HCT116 (cell line): ENCODE data around the gene BST1. TPM values are rescaled to one million over a fixed set of nuclear protein-coding genes. Genes with fewer than 3 reads are reported as not detected.

ENCODE experiments used
- ATAC-seq: fragments of 200-7000 bp; cut with Tn5 transposase; 2 replicates; pipeline ENCODE4 v1.9.1; 2020; ENCODE audit warnings: mild to moderate bottlenecking, moderate library complexity
- BruUV-seq: library from RNA; stranded (reverse); fragments of 400-500 nt; replicated peaks from 2 replicates; lab custom pipeline; 2021; lab: Mats Ljungman, UMichigan
- CTCF ChIA-PET: fragments of 300-600 bp; sonication (Branson Sonifier 250); formaldehyde crosslinking; loops from one replicate; lab custom pipeline; 2021; ENCODE audit warnings: antibody characterized with exemption; lab: Charles Lee
- POLR2A ChIA-PET: fragments of 300-600, 350-600 bp; sonication (Branson Sonifier 250); formaldehyde crosslinking; loops from one replicate; lab custom pipeline; 2021; ENCODE audit warnings: antibody characterized with exemption; lab: Charles Lee
- RAD21 ChIA-PET, 2 experiments: fragments of 300-600 bp; sonication (Branson Sonifier 250); formaldehyde crosslinking; loops; one replicate each; lab custom pipeline; 2023; ENCODE audit warnings: low total read pairs in 2 of 2; ENCODE audit not compliant: uncharacterized antibody in 2 of 2, unreplicated experiment in 2 of 2, low non-redundant PET in 1 of 2; lab: Charles Lee
- DNase-seq: peaks from one replicate; pipeline ENCODE4 v3.0.0-alpha.2; 2010; ENCODE audit warnings: low read depth, low spot score
- H2AFZ ChIP-seq: fragments of 200-600 bp; shearing (Covaris generic), sonication (generic); 2 replicates; pipeline ENCODE4 v1.6.1; 2017; ENCODE audit warnings: low read depth, mixed run types, mixed read lengths, antibody characterized with exemption, low read length; ENCODE audit not compliant: poor library complexity, severe bottlenecking
- H3K27ac ChIP-seq: 2 replicates; pipeline ENCODE4 v1.5.1; 2012; ENCODE audit warnings: low read depth, low read length
- H3K27me3 ChIP-seq: fragments of 200-600 bp; sonication (generic); 2 replicates; pipeline ENCODE4 v1.6.1; 2016; ENCODE audit warnings: mixed run types, low read length, mixed read lengths; ENCODE audit not compliant: insufficient read depth
- H3K36me3 ChIP-seq, 2 experiments: fragments of 200-500 bp in 1 of 2; fragments of 200-600 bp in 1 of 2; sonication (Bioruptor generic) in 1 of 2; sonication (generic) in 1 of 2; 2 replicates each; pipeline versions ENCODE4 v1.5.1 to v1.6.1; 2014 to 2016; ENCODE audit warnings: low read length in 2 of 2, inconsistent platforms in 1 of 2, mixed read lengths in 1 of 2, mixed run types in 1 of 2; ENCODE audit not compliant: insufficient read depth in 2 of 2, control insufficient read depth in 1 of 2
- H3K4me1 ChIP-seq, 2 experiments: fragments of 200-600 bp in 1 of 2; sonication (generic) in 1 of 2; 2 replicates each; pipeline versions ENCODE4 v1.5.1 to v1.6.1; 2012 to 2017; ENCODE audit warnings: low read length in 2 of 2, inconsistent platforms in 1 of 2, mild to moderate bottlenecking in 1 of 2, mixed read lengths in 1 of 2, mixed run types in 1 of 2, moderate library complexity in 1 of 2; ENCODE audit not compliant: insufficient read depth in 2 of 2, control insufficient read depth in 1 of 2
- H3K4me2 ChIP-seq: fragments of 200-600 bp; sonication (generic); 2 replicates; pipeline ENCODE4 v1.6.1; 2017; ENCODE audit warnings: mixed run types, low read length, mixed read lengths
- H3K4me3 ChIP-seq, 2 experiments: fragments of 200-600 bp in 1 of 2; sonication (generic) in 1 of 2; replicated peaks in 1 of 2; 2 replicates each; pipeline ENCODE4 v1.5.1; 2011 to 2016; ENCODE audit warnings: low read length in 2 of 2, control low read depth in 1 of 2, low read depth in 1 of 2, mild to moderate bottlenecking in 1 of 2, mixed read lengths in 1 of 2, mixed run types in 1 of 2
- H3K79me2 ChIP-seq: fragments of 200-600 bp; sonication (generic); 2 replicates; pipeline ENCODE4 v1.6.1; 2017; ENCODE audit warnings: mild to moderate bottlenecking, mixed run types, low read length, moderate library complexity, mixed read lengths; ENCODE audit not compliant: insufficient read depth
- H3K9ac ChIP-seq: fragments of 200-600 bp; sonication (generic); 2 replicates; pipeline ENCODE4 v1.6.1; 2016; ENCODE audit warnings: low read length, mixed read lengths
- H3K9me2 ChIP-seq: fragments of 200-600 bp; sonication (generic), shearing (Covaris generic); 2 replicates; pipeline ENCODE4 v1.6.1; 2017; ENCODE audit warnings: mixed run types, mild to moderate bottlenecking, moderate library complexity; ENCODE audit not compliant: insufficient read depth
- H3K9me3 ChIP-seq, 2 experiments: fragments of 200-500 bp in 1 of 2; fragments of 200-600 bp in 1 of 2; sonication (Bioruptor generic) in 1 of 2; sonication (generic) in 1 of 2; 2 replicates each; pipeline ENCODE4 v1.6.1; 2014 to 2017; ENCODE audit warnings: low read length in 2 of 2, mixed read lengths in 2 of 2, inconsistent platforms in 1 of 2, low read depth in 1 of 2, mild to moderate bottlenecking in 1 of 2, mixed run types in 1 of 2, moderate library complexity in 1 of 2; ENCODE audit not compliant: control insufficient read depth in 1 of 2, insufficient read depth in 1 of 2
- H4K20me1 ChIP-seq: fragments of 200-600 bp; sonication (generic), shearing (Covaris generic); 2 replicates; pipeline ENCODE4 v1.6.1; 2017; ENCODE audit warnings: mixed run types, mild to moderate bottlenecking, moderate library complexity; ENCODE audit not compliant: insufficient read depth
- ATF3 ChIP-seq: IDR thresholded peaks from 2 replicates; pipeline ENCODE4 v1.6.1; 2012
- CBX3 ChIP-seq: IDR thresholded peaks from 2 replicates; pipeline ENCODE4 v1.6.1; 2012; ENCODE audit warnings: low read depth
- CTCF ChIP-seq, 3 experiments: fragments of 200-600 bp in 1 of 3; sonication (generic) in 1 of 3; IDR thresholded peaks in 2 of 3; conservative IDR thresholded peaks in 1 of 3; 2 replicates each; pipeline ENCODE4 v1.5.1; 2012 to 2017; ENCODE audit warnings: low read depth in 2 of 3, low read length in 2 of 3, antibody characterized with exemption in 1 of 3, borderline replicate concordance in 1 of 3, control low read depth in 1 of 3, mild to moderate bottlenecking in 1 of 3, mixed read lengths in 1 of 3, mixed run types in 1 of 3, moderate library complexity in 1 of 3; ENCODE audit not compliant: insufficient read depth in 1 of 3
- ELF1 ChIP-seq: IDR thresholded peaks from 2 replicates; pipeline ENCODE4 v1.6.1; 2012; ENCODE audit warnings: low read depth, borderline replicate concordance
- EZH2 ChIP-seq: fragments of 200-600 bp; sonication (generic); IDR thresholded peaks from 2 replicates; pipeline ENCODE4 v1.6.1; 2017; ENCODE audit warnings: antibody characterized with exemption, mixed run types
- EZH2phosphoT487 ChIP-seq: fragments of 200-600 bp; IDR thresholded peaks from 2 replicates; pipeline ENCODE4 v1.6.1; 2018; ENCODE audit warnings: antibody characterized with exemption, borderline replicate concordance
- FOSL1 ChIP-seq: IDR thresholded peaks from 2 replicates; pipeline ENCODE4 v1.6.1; 2012; ENCODE audit warnings: low read depth
- MAX ChIP-seq: IDR thresholded peaks from 2 replicates; pipeline ENCODE4 v1.6.1; 2012
- POLR2A ChIP-seq: IDR thresholded peaks from 2 replicates; pipeline ENCODE4 v1.7.0; 2011; ENCODE audit warnings: borderline replicate concordance; ENCODE audit not compliant: insufficient read depth, insufficient read length; ENCODE audit errors: extremely low read depth
- POLR2AphosphoS5 ChIP-seq: IDR thresholded peaks from 2 replicates; pipeline ENCODE4 v1.6.1; 2011; ENCODE audit warnings: mild to moderate bottlenecking, low read depth, low read length, moderate library complexity
- SIN3A ChIP-seq: IDR thresholded peaks from 2 replicates; pipeline ENCODE4 v1.6.1; 2012; ENCODE audit warnings: low read depth
- SP1 ChIP-seq: IDR thresholded peaks from 2 replicates; pipeline ENCODE4 v1.6.1; 2012; ENCODE audit warnings: low read depth
- SRF ChIP-seq: IDR thresholded peaks from 2 replicates; pipeline ENCODE4 v1.6.1; 2012; ENCODE audit warnings: low read depth
- YY1 ChIP-seq: IDR thresholded peaks from 2 replicates; pipeline ENCODE4 v1.6.1; 2011; ENCODE audit warnings: low read length, low read depth, moderate library complexity, mild to moderate bottlenecking; ENCODE audit not compliant: insufficient replicate concordance; ENCODE audit errors: extremely low read depth
- ZBTB33 ChIP-seq: IDR thresholded peaks from 2 replicates; pipeline ENCODE4 v1.6.1; 2011; ENCODE audit warnings: mild to moderate bottlenecking, low read length, moderate library complexity; ENCODE audit not compliant: insufficient replicate concordance; ENCODE audit errors: extremely low read depth
- ZFX ChIP-seq: fragments of 450-650 bp; IDR thresholded peaks from 2 replicates; pipeline ENCODE4 v1.6.1; 2017
- intact Hi-C: fragments of 100-400 bp; cut with micrococcal nuclease; formaldehyde crosslinking; loops from 2 replicates; pipeline ENCODE4 v1.10.0; 2022
- total RNA-seq: library from RNA; stranded (reverse); gene quantifications from one replicate; pipeline ENCODE4 v1.2.1, GENCODE V29; 2021; ENCODE audit not compliant: unreplicated experiment

BST1 gene
- total RNA-seq, 1 experiment from 2014 or later, result 0.44 TPM

GRCh38 chr4:15674046-15674445, 28.8 kb upstream of the BST1 start:
- Histone ChIP-seq H3K79me2 (peaks cover 99% of the 10 kb centered on the region), H3K4me2 (no peak overlapping the region), H3K36me3 (no peaks in the 10 kb centered on the region), H3K27me3 (no peaks in the 10 kb centered on the region), H2AFZ (no peak overlapping the region), H3K4me1 (peaks cover 16 to 36% of the 10 kb centered on the region in 2 experiments), H3K9me3 (no peaks in the 10 kb centered on the region), H4K20me1 (no peaks in the 10 kb centered on the region), H3K9me2 (no peaks in the 10 kb centered on the region), H3K27ac (no peak overlapping the region), H3K4me3 (no peak overlapping the region), H3K9ac (no peak overlapping the region)
- BruUV-seq, result no TSS peak
- no peak for ATAC-seq
- intact Hi-C loops, result no loop called here
- ChIA-PET POLR2A (no interaction called here), CTCF (no interaction called here), RAD21 (no interaction called here)
- TF ChIP-seq SIN3A (no peak), CTCF (IDR thresholded peaks at IDR 0.05 in 2 of 3, conservative IDR thresholded peaks at IDR 0.05 in 1 of 3; ENCODE audit: borderline replicate concordance in 1 of 3, insufficient read depth in 1 of 3, low read depth in 2 of 3, low read length in 2 of 3) (no peak), ZBTB33 (no peak), SP1 (no peak), ATF3 (no peak), SRF (no peak), POLR2AphosphoS5 (no peak), MAX (no peak), ZFX (no peak), CBX3 (no peak), POLR2A (no peak), ELF1 (no peak), YY1 (no peak), EZH2 (no peak), EZH2phosphoT487 (no peak), FOSL1 (no peak)
- no peak for DNase-seq
